Right lobe of liver (tissue), 6 donors: Measurements from ENCODE around the gene YJU2. TPM values are rescaled to one million over a fixed set of nuclear protein-coding genes. Genes with fewer than 3 reads are reported as not detected.
"Not testable (repeated sequence)": the region's sequence is repeated elsewhere in the genome, so short reads cannot be mapped to it uniquely, and the experiment has no call there.

Source experiments
- ATAC-seq, 4 donors: fragments of 200-7000 bp; cut with Tn5 transposase; one replicate each; pipeline ENCODE4 v1.9.1; 2020; ENCODE audit warnings: mild to moderate bottlenecking in 4 of 4, moderate library complexity in 4 of 4
- DNase-seq, 3 donors: peaks; one replicate each; pipeline ENCODE4 v3.0.0-alpha.2; 2020
- H3K27ac ChIP-seq, 3 donors: fragments of 200-600 bp; one replicate each; pipeline ENCODE4 v1.8.0; 2022
- H3K27me3 ChIP-seq, 2 donors: fragments of 200-600 bp; one replicate each; pipeline ENCODE4 v1.8.0; 2022
- H3K36me3 ChIP-seq, 4 donors: fragments of 200-600 bp; sonication (generic) in 1 of 4; one replicate each; pipeline versions ENCODE4 v1.5.1 to v1.8.0; 2017 to 2022; ENCODE audit warnings: control low read depth in 1 of 4
- H3K4me1 ChIP-seq, 4 donors: fragments of 200-600 bp; sonication (generic) in 1 of 4; one replicate each; pipeline versions ENCODE4 v1.5.1 to v1.8.0; 2017 to 2022; ENCODE audit warnings: control low read depth in 1 of 4
- H3K4me3 ChIP-seq, 3 donors: fragments of 200-600 bp; one replicate each; pipeline ENCODE4 v1.8.0; 2022
- H3K9me3 ChIP-seq, 4 donors: fragments of 200-600 bp; sonication (generic) in 1 of 4; one replicate each; pipeline versions ENCODE4 v1.5.1 to v1.8.0; 2017 to 2022; ENCODE audit warnings: control low read depth in 1 of 4
- CTCF ChIP-seq, 4 donors: fragments of 200-600 bp in 3 of 4; fragments of 450-650 bp in 1 of 4; IDR thresholded peaks; one replicate each; pipeline versions ENCODE4 v1.5.1 to v1.8.0; 2016 to 2022; ENCODE audit warnings: antibody characterized with exemption in 4 of 4, mild to moderate bottlenecking in 2 of 4
- POLR2A ChIP-seq: fragments of 450-650 bp; IDR thresholded peaks from one replicate; pipeline ENCODE4 v1.6.1; 2017; ENCODE audit warnings: antibody characterized with exemption, mild to moderate bottlenecking
- WGBS: methylation state at CpG from one replicate; pipeline ENCODE4 v1.1.6; 2018; ENCODE audit warnings: low coverage, low lambda C conversion rate; ENCODE audit not compliant: insufficient coverage; ENCODE audit errors: missing lambda C conversion rate; 5-methylcytosine and 5-hydroxymethylcytosine counted together
- intact Hi-C, 2 donors: fragments of 100-400 bp; cut with DNase I; formaldehyde crosslinking; loops; one replicate each; pipeline versions ENCODE4 v1.11.2 to v1.14.1; 2022
- total RNA-seq, 6 experiments: library from RNA; depleted of rRNA in 2 of 6; stranded (reverse); fragments of >200 nt in 2 of 6; fragmentation: NEBNext Ultra II Directional in 3 of 6; extraction: Animal tissue kit (Norgen Biotek cat#: 25700) in 3 of 6; gene quantifications; one replicate each; pipeline versions ENCODE4 v1.1.0 to v1.2.4, GENCODE V29; 2016 to 2023
- donor health status: DM: no; HTN: yes; CAD: no.
- donor health status: DM: no; HTN: no; CAD: no.
- donor health status: DM: no; HTN: no; CAD: no.
- donor health status: DM: no; HTN: yes; CAD: no.
- donor health status: DM: no; HTN: yes; CAD: no.

The YJU2 gene
- total RNA-seq, 6 experiments from 2014 or later, result 6.4 to 14.1 (median 8.9) TPM

- no peaks in the 10 kb centered on the region for H3K4me1 ChIP-seq
- WGBS, result 85% methylated on average over 3 of the region's 4 CpGs
Observed at GRCh38 chr19:4238831-4239230, 8.0 kb upstream of the YJU2 start.

GRCh38 chr19:4241824-4242430 is 5.0 kb upstream of the YJU2 start:
- DNase-seq, result no peak
- H3K9me3 ChIP-seq, result no peaks in the 10 kb centered on the region
- 72% methylated on average over 5 of the region's 5 CpGs for WGBS
- H3K27me3 ChIP-seq, result no peaks in the 10 kb centered on the region
- TF ChIP-seq POLR2A, result no peak
- no peak for TF ChIP-seq CTCF (IDR thresholded peaks at IDR 0.05)
- no peak overlapping the region for H3K4me3 ChIP-seq
- peak in 1 of 4 donors; percentile 4 for ATAC-seq
- intact Hi-C loops, result no loop called here
- peaks cover 0 to 4% (median 0%) of the 10 kb centered on the region in 4 donors for H3K4me1 ChIP-seq
- H3K36me3 ChIP-seq, result no peaks in the 10 kb centered on the region
- no peak overlapping the region for H3K27ac ChIP-seq

More at GRCh38 chr19:4238831-4239230, 8.0 kb upstream of the YJU2 start:
- DNase-seq, result no peak
- Histone ChIP-seq H3K36me3 (no peaks in the 10 kb centered on the region), H3K27ac (no peak overlapping the region), H3K9me3 (no peaks in the 10 kb centered on the region), H3K27me3 (no peaks in the 10 kb centered on the region), H3K4me3 (no peak overlapping the region)
- no peak for ATAC-seq
- intact Hi-C loops, result no loop called here
- TF ChIP-seq CTCF (IDR thresholded peaks at IDR 0.05) (no peak), POLR2A (no peak)

GRCh38 chr19:4245938-4246337 is 942 bp upstream of the YJU2 start:
- H3K9me3 ChIP-seq, DNase-seq, H3K4me3 ChIP-seq, ATAC-seq, H3K4me1 ChIP-seq, intact Hi-C loops, H3K27ac ChIP-seq, H3K27me3 ChIP-seq: not testable (repeated sequence)
- 91% methylated on average over 4 of the region's 6 CpGs for WGBS
- H3K36me3 ChIP-seq, result peaks cover 2 to 22% (median 7%) of the 10 kb centered on the region in 4 donors

GRCh38 chr19:4256563-4256962 is 9.7 kb downstream of the YJU2 start:
- intact Hi-C loops, result no loop called here
- Histone ChIP-seq H3K9me3 (no peaks in the 10 kb centered on the region), H3K36me3 (peaks cover 0 to 83% (median 24%) of the 10 kb centered on the region in 4 donors), H3K4me3 (no peak overlapping the region), H3K27me3 (no peaks in the 10 kb centered on the region), H3K27ac (no peak overlapping the region), H3K4me1 (no peaks in the 10 kb centered on the region)
- ATAC-seq (no peak), DNase-seq (no peak)
- no peak for TF ChIP-seq CTCF (IDR thresholded peaks at IDR 0.05)
- 100% methylated on average over 1 of the region's 4 CpGs for WGBS

GRCh38 chr19:4257025-4257424 is 10.1 kb downstream of the YJU2 start:
- H3K36me3 ChIP-seq, result peaks cover 0 to 80% (median 22%) of the 10 kb centered on the region in 4 donors

More at GRCh38 chr19:4257025-4257424, 10.1 kb downstream of the YJU2 start:
- no peaks in the 10 kb centered on the region for H3K27me3 ChIP-seq
- no peak for DNase-seq
- H3K4me3 ChIP-seq, result no peak overlapping the region
- H3K9me3 ChIP-seq, result no peaks in the 10 kb centered on the region
- H3K27ac ChIP-seq, result no peak overlapping the region
- no peaks in the 10 kb centered on the region for H3K4me1 ChIP-seq
- TF ChIP-seq POLR2A (no peak), CTCF (IDR thresholded peaks at IDR 0.05) (no peak)
- 81% methylated on average over 6 of the region's 6 CpGs for WGBS
- ATAC-seq, result no peak
- intact Hi-C loops, result no loop called here
